Panc1 (cell line): ENCODE measurements around the gene LUC7L2.

Experiments used
- POLR2AphosphoS5 ChIP-seq: IDR thresholded peaks from 2 replicates; pipeline ENCODE4 v1.6.1; 2012; ENCODE audit warnings: mild to moderate bottlenecking, low read depth, low read length, moderate library complexity
- TF ChIP-seq, protein P1 (sequence below): fragments of 450-650 bp; IDR thresholded peaks from 2 replicates; pipeline ENCODE4 v1.5.1; 2017; ENCODE audit warnings: mild to moderate bottlenecking
- TF ChIP-seq, protein P2 (sequence below), 2 experiments: IDR thresholded peaks; 2 replicates each; pipeline ENCODE4 v1.6.1; 2011 to 2012; ENCODE audit warnings: low read depth in 2 of 2, control low read depth in 1 of 2, low read length in 1 of 2, mild to moderate bottlenecking in 1 of 2, moderate library complexity in 1 of 2; ENCODE audit not compliant: insufficient read depth in 1 of 2

DNA sequence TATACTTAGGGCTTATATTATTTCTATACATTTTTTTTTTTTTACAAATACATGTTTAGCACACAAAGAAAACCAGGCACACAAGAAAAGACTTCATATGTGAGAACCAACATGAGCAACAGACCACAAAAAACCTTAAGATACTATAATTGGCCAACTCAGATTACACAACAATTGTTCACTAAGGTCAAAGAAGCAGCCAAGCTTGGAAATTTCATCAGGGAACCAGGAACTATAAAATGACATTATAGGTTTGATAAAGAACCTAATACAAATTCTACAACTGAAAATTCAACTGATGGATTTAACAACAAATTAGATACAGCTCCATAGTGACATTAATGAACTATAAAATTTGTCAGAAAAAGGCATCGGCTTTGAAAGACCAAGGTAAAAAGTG lies 4.4 kb upstream of the LUC7L2 start:
- no peak for TF ChIP-seq POLR2AphosphoS5
- TF ChIP-seq, protein P1, sequence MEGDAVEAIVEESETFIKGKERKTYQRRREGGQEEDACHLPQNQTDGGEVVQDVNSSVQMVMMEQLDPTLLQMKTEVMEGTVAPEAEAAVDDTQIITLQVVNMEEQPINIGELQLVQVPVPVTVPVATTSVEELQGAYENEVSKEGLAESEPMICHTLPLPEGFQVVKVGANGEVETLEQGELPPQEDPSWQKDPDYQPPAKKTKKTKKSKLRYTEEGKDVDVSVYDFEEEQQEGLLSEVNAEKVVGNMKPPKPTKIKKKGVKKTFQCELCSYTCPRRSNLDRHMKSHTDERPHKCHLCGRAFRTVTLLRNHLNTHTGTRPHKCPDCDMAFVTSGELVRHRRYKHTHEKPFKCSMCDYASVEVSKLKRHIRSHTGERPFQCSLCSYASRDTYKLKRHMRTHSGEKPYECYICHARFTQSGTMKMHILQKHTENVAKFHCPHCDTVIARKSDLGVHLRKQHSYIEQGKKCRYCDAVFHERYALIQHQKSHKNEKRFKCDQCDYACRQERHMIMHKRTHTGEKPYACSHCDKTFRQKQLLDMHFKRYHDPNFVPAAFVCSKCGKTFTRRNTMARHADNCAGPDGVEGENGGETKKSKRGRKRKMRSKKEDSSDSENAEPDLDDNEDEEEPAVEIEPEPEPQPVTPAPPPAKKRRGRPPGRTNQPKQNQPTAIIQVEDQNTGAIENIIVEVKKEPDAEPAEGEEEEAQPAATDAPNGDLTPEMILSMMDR = no peak
- TF ChIP-seq, protein P2, sequence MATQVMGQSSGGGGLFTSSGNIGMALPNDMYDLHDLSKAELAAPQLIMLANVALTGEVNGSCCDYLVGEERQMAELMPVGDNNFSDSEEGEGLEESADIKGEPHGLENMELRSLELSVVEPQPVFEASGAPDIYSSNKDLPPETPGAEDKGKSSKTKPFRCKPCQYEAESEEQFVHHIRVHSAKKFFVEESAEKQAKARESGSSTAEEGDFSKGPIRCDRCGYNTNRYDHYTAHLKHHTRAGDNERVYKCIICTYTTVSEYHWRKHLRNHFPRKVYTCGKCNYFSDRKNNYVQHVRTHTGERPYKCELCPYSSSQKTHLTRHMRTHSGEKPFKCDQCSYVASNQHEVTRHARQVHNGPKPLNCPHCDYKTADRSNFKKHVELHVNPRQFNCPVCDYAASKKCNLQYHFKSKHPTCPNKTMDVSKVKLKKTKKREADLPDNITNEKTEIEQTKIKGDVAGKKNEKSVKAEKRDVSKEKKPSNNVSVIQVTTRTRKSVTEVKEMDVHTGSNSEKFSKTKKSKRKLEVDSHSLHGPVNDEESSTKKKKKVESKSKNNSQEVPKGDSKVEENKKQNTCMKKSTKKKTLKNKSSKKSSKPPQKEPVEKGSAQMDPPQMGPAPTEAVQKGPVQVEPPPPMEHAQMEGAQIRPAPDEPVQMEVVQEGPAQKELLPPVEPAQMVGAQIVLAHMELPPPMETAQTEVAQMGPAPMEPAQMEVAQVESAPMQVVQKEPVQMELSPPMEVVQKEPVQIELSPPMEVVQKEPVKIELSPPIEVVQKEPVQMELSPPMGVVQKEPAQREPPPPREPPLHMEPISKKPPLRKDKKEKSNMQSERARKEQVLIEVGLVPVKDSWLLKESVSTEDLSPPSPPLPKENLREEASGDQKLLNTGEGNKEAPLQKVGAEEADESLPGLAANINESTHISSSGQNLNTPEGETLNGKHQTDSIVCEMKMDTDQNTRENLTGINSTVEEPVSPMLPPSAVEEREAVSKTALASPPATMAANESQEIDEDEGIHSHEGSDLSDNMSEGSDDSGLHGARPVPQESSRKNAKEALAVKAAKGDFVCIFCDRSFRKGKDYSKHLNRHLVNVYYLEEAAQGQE (IDR thresholded peaks at IDR 0.05; ENCODE audit: insufficient read depth in 1 of 2, low read depth in 2 of 2, low read length in 1 of 2) = no peak
